ENCODE data around the gene NRL.

DNA sequence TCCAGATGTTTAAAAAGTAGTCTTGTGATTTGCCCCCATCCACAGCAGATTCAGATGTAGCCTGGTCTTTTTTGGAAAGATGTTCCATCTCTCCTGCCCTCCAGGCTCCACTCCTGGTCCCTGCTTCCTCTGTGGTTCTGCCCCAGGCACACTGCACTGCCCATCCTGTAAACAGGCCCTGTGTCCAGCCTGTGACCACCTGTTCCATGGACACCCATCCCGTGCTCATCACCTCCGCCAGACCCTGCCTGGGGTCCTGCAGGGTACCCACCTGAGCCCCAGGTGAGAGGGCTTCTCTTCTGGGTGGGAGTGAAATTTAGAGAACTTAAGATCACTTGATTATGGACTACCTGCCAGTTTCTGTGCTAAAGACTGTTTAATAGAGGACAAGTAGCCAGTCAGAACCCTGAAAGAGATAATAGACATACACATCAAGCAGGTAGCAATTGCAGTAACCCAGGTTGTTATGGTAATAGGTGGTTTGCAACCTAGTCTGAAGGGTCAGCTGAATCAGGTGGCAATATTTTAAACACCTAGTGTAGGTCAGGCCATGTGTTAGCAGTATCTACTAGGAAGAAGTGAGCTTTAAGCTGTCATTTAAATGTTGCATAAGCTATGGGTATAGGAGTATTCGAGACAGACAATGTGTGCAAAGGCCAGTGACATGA, 34.7 kb upstream of the NRL start:
- TF ChIP-seq POLR2AphosphoS5 (IDR thresholded peaks at IDR 0.05; ENCODE audit: low read depth, low read length) (no peak), POLR2A (IDR thresholded peaks at IDR 0.05; ENCODE audit: borderline replicate concordance, extremely low read depth, insufficient read depth, insufficient read length) (no peak)
- TF ChIP-seq, protein P1, sequence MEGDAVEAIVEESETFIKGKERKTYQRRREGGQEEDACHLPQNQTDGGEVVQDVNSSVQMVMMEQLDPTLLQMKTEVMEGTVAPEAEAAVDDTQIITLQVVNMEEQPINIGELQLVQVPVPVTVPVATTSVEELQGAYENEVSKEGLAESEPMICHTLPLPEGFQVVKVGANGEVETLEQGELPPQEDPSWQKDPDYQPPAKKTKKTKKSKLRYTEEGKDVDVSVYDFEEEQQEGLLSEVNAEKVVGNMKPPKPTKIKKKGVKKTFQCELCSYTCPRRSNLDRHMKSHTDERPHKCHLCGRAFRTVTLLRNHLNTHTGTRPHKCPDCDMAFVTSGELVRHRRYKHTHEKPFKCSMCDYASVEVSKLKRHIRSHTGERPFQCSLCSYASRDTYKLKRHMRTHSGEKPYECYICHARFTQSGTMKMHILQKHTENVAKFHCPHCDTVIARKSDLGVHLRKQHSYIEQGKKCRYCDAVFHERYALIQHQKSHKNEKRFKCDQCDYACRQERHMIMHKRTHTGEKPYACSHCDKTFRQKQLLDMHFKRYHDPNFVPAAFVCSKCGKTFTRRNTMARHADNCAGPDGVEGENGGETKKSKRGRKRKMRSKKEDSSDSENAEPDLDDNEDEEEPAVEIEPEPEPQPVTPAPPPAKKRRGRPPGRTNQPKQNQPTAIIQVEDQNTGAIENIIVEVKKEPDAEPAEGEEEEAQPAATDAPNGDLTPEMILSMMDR (IDR thresholded peaks at IDR 0.05 in 2 of 3, conservative IDR thresholded peaks at IDR 0.05 in 1 of 3; ENCODE audit: borderline replicate concordance in 1 of 3, insufficient read depth in 1 of 3, low read depth in 2 of 3, low read length in 2 of 3) = no peak

Measured in HCT116 (cell line).